ENCODE data around the gene P2RY14. TPM values are rescaled to one million over a fixed set of nuclear protein-coding genes. Genes with fewer than 3 reads are reported as not detected.
A peak's percentile ranks its signal among the peaks of the same experiment; 100 is the strongest.

Gene P2RY14
- polyA plus RNA-seq, 6 donors from 2014 or later: 35.9 to 74.9 (median 53.4) TPM

- Mint-ChIP-seq H3K4me1 (no peaks in the 10 kb centered on the region), H3K27me3 (no peaks in the 10 kb centered on the region), H3K36me3 (peaks cover 0 to 5% of the 10 kb centered on the region in 2 donors), H3K4me3 (no peak overlapping the region), H3K9me3 (no peaks in the 10 kb centered on the region), H3K27ac (peak overlapping the region in 1 of 6 donors; percentile 46)
- DNase-seq (no peak), ATAC-seq (ENCODE audit: low read depth in 2 of 2) (no peak)
Observed at GRCh38 chr3:151198849-151199248, 79.5 kb downstream of the P2RY14 start.

GRCh38 chr3:151197981-151198767 is 80.2 kb downstream of the P2RY14 start:
- no peak overlapping the region for H3K4me3 Mint-ChIP-seq
- no peaks in the 10 kb centered on the region for H3K27me3 Mint-ChIP-seq
- peaks cover 0 to 5% of the 10 kb centered on the region in 2 donors for H3K36me3 Mint-ChIP-seq
- no peaks in the 10 kb centered on the region for H3K9me3 Mint-ChIP-seq
- H3K27ac Mint-ChIP-seq: no peak overlapping the region
- DNase-seq (no peak), ATAC-seq (ENCODE audit: low read depth in 2 of 2) (no peak)
- no peaks in the 10 kb centered on the region for H3K4me1 Mint-ChIP-seq

DNA sequence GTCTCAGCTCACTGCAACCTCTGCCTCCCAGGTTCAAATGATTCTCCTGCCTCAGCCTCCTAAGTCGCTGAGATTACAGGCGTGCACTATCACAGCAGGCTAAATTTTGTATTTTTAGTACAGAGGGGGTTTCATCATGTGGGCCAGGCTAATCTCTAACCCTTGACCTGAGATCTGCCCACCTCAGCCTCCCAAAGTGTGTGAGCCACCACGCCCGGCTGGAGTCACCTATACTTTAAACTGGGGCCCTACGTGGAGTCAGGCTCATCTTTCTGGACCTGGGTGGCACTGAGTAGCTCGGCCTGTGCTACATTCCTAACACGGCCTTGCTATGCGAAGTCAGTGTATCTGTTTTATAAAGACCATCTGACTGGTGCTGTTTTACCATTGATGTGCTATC is 81.1 kb downstream of the P2RY14 start:
- Mint-ChIP-seq H3K9me3 (no peaks in the 10 kb centered on the region), H3K4me1 (no peaks in the 10 kb centered on the region), H3K4me3 (no peak overlapping the region), H3K27ac (no peak overlapping the region), H3K27me3 (no peaks in the 10 kb centered on the region), H3K36me3 (peaks cover 0 to 5% of the 10 kb centered on the region in 2 donors)
- no peak for ATAC-seq (ENCODE audit: low read depth in 2 of 2)
- DNase-seq: no peak

DNA sequence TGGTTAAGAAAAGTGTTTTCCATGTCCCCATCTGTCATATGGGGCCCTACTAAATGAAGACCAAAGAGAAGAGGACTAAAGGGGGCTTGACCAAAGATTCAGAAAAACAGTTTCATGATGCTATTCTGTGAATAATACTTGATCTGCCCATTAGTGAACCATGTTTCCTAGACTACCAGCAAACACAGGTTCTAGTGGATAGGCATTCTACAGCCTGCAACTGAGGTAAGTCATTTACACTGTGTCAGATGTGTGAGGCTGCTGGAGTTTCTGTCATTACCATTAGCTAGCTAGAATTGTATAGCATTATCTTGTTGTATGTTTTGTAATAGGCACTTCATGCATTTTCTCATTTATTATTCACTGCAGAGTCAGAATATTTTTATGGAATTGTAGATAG is 81.9 kb downstream of the P2RY14 start:
- ATAC-seq (ENCODE audit: low read depth in 2 of 2) (no peak), DNase-seq (no peak)
- Mint-ChIP-seq H3K27ac (no peak overlapping the region), H3K36me3 (peaks cover 0 to 5% of the 10 kb centered on the region in 2 donors), H3K27me3 (no peaks in the 10 kb centered on the region), H3K4me1 (no peaks in the 10 kb centered on the region), H3K4me3 (no peak overlapping the region), H3K9me3 (no peaks in the 10 kb centered on the region)

DNA sequence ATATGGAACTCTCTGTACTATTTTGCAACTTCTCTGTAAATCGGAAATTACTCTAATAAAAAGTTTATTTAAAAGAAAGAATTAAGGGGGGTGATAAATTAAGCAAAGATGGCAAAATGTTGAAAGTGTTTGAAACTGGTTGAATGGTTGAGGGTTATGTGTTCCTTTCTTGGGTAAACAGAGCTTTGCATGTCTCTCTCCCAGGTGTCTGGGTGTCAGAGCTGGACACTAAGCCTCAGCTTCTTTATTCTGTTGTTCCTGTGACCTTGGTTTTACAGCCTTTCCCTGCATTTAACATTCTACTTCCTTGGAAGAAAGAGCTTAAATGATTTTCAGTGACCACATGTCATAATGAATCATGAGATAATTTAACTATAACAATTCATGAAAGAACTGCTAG is 82.5 kb downstream of the P2RY14 start:
- Mint-ChIP-seq H3K4me3 (no peak overlapping the region), H3K4me1 (no peaks in the 10 kb centered on the region), H3K36me3 (peaks cover 0 to 5% of the 10 kb centered on the region in 2 donors), H3K27me3 (no peaks in the 10 kb centered on the region), H3K27ac (no peak overlapping the region), H3K9me3 (no peaks in the 10 kb centered on the region)
- DNase-seq (no peak), ATAC-seq (ENCODE audit: low read depth in 2 of 2) (no peak)

- Mint-ChIP-seq H3K27ac (no peak overlapping the region), H3K4me1 (no peaks in the 10 kb centered on the region), H3K4me3 (no peak overlapping the region), H3K27me3 (no peaks in the 10 kb centered on the region), H3K9me3 (no peaks in the 10 kb centered on the region), H3K36me3 (no peaks in the 10 kb centered on the region)
- DNase-seq (no peak), ATAC-seq (ENCODE audit: low read depth in 2 of 2) (no peak)
Observed at GRCh38 chr3:151192545-151192944, 85.8 kb downstream of the P2RY14 start.

GRCh38 chr3:151191095-151191494 is 87.2 kb downstream of the P2RY14 start:
- DNase-seq (no peak), ATAC-seq (ENCODE audit: low read depth in 2 of 2) (no peak)
- H3K36me3 Mint-ChIP-seq: no peaks in the 10 kb centered on the region
- no peak overlapping the region for H3K27ac Mint-ChIP-seq
- H3K27me3 Mint-ChIP-seq: no peaks in the 10 kb centered on the region
- H3K4me3 Mint-ChIP-seq: no peak overlapping the region
- H3K4me1 Mint-ChIP-seq: no peaks in the 10 kb centered on the region
- H3K9me3 Mint-ChIP-seq: no peaks in the 10 kb centered on the region

GRCh38 chr3:151183265-151183671 is 95.1 kb downstream of the P2RY14 start:
- DNase-seq: no peak
- Mint-ChIP-seq H3K27ac (no peak overlapping the region), H3K27me3 (peaks cover 0 to 6% (median 0%) of the 10 kb centered on the region in 3 donors), H3K4me3 (no peak overlapping the region), H3K9me3 (no peaks in the 10 kb centered on the region), H3K4me1 (no peaks in the 10 kb centered on the region), H3K36me3 (no peaks in the 10 kb centered on the region)
- no peak for ATAC-seq (ENCODE audit: low read depth in 2 of 2)

- H3K27me3 Mint-ChIP-seq: peaks cover 0 to 6% (median 0%) of the 10 kb centered on the region in 3 donors
- H3K4me1 Mint-ChIP-seq: no peaks in the 10 kb centered on the region
- DNase-seq: no peak
- peak overlapping the region in 2 of 6 donors; percentile 17 to 56 for H3K27ac Mint-ChIP-seq
- no peaks in the 10 kb centered on the region for H3K9me3 Mint-ChIP-seq
- H3K36me3 Mint-ChIP-seq: no peaks in the 10 kb centered on the region
- no peak for ATAC-seq (ENCODE audit: low read depth in 2 of 2)
- H3K4me3 Mint-ChIP-seq: no peak overlapping the region
Observed at GRCh38 chr3:151182349-151183079, 95.8 kb downstream of the P2RY14 start.

- Mint-ChIP-seq H3K27me3 (peaks cover 0 to 3% (median 0%) of the 10 kb centered on the region in 3 donors), H3K4me3 (no peak overlapping the region), H3K9me3 (no peaks in the 10 kb centered on the region), H3K27ac (peak overlapping the region in 1 of 6 donors; percentile 87), H3K36me3 (no peaks in the 10 kb centered on the region), H3K4me1 (no peaks in the 10 kb centered on the region)
- no peak for ATAC-seq (ENCODE audit: low read depth in 2 of 2)
- no peak for DNase-seq
Observed at GRCh38 chr3:151178208-151178845, 100.0 kb downstream of the P2RY14 start.

- Mint-ChIP-seq H3K4me1 (peaks cover 12 to 16% (median 16%) of the 10 kb centered on the region in 3 donors), H3K9me3 (no peaks in the 10 kb centered on the region), H3K27me3 (no peaks in the 10 kb centered on the region), H3K27ac (no peak overlapping the region), H3K36me3 (no peaks in the 10 kb centered on the region), H3K4me3 (no peak overlapping the region)
- DNase-seq: no peak
- ATAC-seq (ENCODE audit: low read depth in 2 of 2): no peak
Observed at GRCh38 chr3:151175952-151176351, 102.4 kb downstream of the P2RY14 start.

DNA sequence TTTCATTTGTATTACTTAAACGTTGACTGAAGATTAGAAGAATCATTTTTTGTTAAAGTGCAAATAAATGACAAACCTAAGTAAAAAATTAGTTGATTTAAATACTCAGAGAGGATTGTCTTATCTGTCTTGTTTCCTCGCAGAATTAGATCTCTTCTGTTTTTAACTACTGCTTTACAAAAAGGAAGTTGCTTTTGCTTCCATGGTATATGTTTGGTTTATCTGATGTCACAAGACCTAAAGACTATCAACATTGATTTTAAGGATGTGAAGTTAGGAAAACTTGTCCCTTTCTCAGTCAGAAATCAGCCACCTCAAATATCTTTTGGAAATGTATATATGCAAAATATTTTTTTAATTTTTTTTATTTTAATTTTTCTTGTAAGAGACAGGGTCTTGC is 104.0 kb downstream of the P2RY14 start:
- Mint-ChIP-seq H3K27me3 (no peaks in the 10 kb centered on the region), H3K9me3 (no peaks in the 10 kb centered on the region), H3K36me3 (no peaks in the 10 kb centered on the region), H3K27ac (no peak overlapping the region), H3K4me3 (no peak overlapping the region), H3K4me1 (peaks cover 23 to 31% (median 31%) of the 10 kb centered on the region in 3 donors)
- DNase-seq (no peak), ATAC-seq (ENCODE audit: low read depth in 2 of 2) (no peak)

DNA sequence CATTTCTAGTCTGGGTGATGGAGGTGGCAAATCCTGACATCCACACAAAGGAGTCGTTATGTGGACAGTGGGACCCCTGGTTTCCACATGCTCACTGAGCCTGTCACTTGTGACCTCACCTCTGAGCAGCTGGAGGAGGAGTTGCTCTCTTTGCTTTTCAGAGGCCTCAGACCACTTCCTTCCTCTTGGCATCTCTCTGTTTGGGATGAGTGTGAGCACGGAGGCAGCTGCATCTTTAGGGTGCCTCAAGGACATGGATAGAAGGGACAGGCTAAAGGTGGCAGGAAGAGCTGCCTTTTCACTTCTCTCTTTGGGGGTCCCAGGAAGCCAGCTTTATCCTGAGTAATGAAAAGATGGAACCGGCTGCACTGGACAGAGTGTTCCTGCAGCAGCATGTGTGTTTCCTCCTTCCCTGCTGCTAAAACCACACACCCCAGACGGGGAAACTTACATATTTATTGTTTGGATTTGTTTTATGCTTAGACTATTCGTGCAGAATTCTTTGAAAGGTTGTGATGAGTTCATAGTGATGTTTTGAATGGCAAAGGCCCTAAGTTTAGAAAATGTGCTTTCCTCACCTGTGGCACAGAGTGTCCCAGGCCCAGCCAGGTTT is 107.1 kb downstream of the P2RY14 start:
- DNase-seq: peak; percentile 8
- Mint-ChIP-seq H3K27ac (peak overlapping the region; percentile 19 to 95 (median 82)), H3K36me3 (no peaks in the 10 kb centered on the region), H3K27me3 (no peaks in the 10 kb centered on the region), H3K4me1 (peaks cover 23 to 45% (median 31%) of the 10 kb centered on the region in 3 donors), H3K9me3 (no peaks in the 10 kb centered on the region), H3K4me3 (peak overlapping the region in 7 of 8 donors; percentile 19 to 80 (median 72))
- ATAC-seq (ENCODE audit: low read depth in 2 of 2): peak; percentile 12 to 19
